DND-41 (cell line): ENCODE results near the gene ZNF214.

ENCODE experiments used
- EZH2 ChIP-seq: IDR thresholded peaks from 3 replicates; pipeline ENCODE4 v1.6.1; 2012; ENCODE audit warnings: borderline replicate concordance, low read depth, mild to moderate bottlenecking, moderate library complexity, low read length, inconsistent platforms; ENCODE audit not compliant: severe bottlenecking
- TF ChIP-seq, protein P1 (sequence below): IDR thresholded peaks from 2 replicates; pipeline ENCODE4 v1.5.1; 2012; ENCODE audit warnings: borderline replicate concordance, low read length, moderate library complexity, mild to moderate bottlenecking; ENCODE audit not compliant: poor library complexity, severe bottlenecking; ENCODE audit errors: extremely low read depth

DNA sequence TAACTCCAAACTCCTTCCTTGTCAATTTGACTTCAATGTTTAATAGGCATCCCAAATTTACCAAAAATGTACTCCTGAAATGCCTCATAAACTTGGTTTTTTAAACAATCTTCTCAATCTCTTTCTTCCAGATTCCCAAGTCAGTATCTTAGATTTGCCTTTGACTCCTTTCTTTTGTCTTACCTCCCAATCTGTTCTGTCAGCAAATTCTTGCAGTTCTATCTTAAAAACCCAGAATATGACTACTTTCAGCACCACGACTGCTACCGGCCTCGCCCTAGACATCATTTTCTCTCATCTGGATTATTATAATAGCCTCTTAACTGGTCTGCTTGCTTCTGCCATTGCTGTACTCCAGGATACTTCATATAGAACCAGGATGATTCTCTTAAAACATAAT lies 8.0 kb upstream of the ZNF214 start:
- TF ChIP-seq, protein P1, sequence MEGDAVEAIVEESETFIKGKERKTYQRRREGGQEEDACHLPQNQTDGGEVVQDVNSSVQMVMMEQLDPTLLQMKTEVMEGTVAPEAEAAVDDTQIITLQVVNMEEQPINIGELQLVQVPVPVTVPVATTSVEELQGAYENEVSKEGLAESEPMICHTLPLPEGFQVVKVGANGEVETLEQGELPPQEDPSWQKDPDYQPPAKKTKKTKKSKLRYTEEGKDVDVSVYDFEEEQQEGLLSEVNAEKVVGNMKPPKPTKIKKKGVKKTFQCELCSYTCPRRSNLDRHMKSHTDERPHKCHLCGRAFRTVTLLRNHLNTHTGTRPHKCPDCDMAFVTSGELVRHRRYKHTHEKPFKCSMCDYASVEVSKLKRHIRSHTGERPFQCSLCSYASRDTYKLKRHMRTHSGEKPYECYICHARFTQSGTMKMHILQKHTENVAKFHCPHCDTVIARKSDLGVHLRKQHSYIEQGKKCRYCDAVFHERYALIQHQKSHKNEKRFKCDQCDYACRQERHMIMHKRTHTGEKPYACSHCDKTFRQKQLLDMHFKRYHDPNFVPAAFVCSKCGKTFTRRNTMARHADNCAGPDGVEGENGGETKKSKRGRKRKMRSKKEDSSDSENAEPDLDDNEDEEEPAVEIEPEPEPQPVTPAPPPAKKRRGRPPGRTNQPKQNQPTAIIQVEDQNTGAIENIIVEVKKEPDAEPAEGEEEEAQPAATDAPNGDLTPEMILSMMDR, result no peak
- TF ChIP-seq EZH2, result no peak
